Inflammatory macrophage treated with lipopolysaccharide for 1 hour (primary cell): ENCODE measurements around the gene KRTAP10-1.
"Not testable (repeated sequence)": the region's sequence is repeated elsewhere in the genome, so short reads cannot be mapped to it uniquely, and the experiment has no call there.

Experiments
- DNase-seq, 2 donors: peaks; one replicate each; pipeline ENCODE4 v3.0.0-alpha.2; 2020 to 2022

KRTAP10-1 gene, protein sequence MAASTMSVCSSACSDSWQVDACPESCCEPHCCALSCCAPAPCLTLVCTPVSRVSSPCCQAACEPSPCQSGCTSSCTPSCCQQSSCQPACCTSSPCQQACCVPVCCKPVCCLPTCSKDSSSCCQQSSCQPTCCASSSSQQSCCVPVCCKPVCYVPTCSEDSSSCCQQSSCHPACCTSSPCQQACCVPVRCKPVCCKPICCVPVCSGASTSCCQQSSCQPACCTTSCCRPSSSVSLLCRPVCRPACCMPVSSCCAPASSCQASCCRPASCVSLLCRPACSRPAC

DNA sequence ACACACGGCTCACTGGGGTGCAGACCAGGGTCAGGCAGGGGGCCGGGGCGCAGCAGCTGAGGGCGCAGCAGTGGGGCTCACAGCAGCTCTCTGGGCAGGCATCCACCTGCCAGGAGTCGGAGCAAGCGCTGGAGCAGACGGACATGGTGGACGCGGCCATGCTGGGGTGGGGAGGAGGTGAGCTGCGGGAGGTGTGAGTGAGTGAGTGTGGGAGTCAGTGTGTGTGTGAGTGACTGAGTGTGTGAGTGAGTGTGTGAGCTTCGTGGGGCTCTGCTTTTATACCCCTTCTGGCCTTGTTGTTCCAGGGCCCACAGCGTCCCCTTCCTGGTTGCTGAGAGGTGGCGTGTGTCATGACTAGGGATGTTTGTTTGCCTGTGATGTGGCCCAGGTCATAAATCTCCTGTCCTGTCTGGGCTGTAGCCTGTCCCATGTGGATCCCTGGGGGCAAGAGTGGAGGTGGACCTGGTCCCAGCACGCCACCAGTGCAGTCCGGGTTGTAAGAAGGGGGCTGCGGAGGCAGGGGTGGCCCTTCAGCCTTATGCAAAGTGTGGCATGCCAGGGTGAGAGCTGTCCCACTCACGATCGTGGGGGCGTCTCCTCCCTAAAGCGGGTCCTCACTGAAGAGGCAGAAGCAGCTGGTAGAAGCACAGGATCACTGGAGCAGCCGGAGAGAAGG is at the start of gene KRTAP10-1:
Gene KRTAP10-1, minus strand, starts transcription at position 205 of the 676 bp plus-strand sequence. Its CDS starts 45 bp downstream, at position 160.
- no peak for DNase-seq

DNA sequence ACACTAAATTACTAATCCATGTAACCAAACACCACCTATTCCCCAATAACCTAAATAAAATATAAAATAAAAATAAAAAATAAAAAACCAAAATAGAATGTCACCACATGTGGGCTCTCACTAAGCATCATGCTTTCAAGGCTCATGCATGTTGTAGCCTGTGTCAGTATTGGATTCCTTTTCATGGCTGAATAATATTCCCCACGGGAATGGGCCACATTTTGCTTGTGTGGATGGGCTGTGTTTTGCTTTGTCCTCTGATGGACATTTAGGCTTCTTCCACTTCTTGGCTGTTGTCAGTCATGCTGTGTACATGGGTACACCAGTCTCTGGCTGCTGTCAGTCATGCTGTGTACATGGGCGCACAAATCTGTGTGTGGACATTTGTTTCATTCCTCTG is 49.1 kb upstream of the KRTAP10-1 start:
- DNase-seq, result no peak

DNA sequence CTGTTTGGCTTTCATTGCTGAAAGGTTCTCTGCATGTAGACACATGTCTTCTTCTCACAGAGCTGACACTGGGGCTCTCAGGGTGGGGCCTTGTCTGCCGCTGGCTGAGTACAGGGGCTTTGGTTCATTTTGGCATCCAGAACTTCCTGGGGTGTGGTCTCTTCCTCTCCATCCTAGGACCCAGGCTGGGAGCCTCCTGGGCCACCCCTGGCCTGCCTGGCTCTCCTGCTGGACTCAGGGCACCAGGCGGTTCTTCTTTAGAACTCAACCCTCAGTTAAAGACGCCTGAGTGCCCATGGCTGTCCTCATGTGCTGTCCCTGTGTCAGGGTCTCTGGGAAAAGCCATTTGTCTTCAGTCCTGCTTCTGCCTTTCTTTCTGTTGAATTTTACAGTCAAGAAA is 45.9 kb upstream of the KRTAP10-1 start:
- no peak for DNase-seq

DNA sequence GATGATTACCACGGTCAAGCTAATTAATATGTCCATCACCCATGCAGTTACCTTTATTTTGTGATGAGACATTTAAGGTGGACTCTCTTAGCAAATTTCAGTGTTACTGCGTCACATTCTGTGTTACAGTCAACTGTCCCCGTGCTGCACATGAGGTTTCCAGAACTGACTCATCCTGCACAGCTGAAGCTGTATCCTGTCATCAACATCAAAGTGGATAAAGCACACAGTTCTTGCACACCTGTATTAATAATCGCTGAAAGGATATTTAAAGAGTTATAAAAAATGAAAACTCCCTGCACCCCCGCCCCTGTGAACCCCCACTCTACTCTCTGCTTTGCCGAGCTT is 43.8 kb upstream of the KRTAP10-1 start:
- no peak for DNase-seq

DNA sequence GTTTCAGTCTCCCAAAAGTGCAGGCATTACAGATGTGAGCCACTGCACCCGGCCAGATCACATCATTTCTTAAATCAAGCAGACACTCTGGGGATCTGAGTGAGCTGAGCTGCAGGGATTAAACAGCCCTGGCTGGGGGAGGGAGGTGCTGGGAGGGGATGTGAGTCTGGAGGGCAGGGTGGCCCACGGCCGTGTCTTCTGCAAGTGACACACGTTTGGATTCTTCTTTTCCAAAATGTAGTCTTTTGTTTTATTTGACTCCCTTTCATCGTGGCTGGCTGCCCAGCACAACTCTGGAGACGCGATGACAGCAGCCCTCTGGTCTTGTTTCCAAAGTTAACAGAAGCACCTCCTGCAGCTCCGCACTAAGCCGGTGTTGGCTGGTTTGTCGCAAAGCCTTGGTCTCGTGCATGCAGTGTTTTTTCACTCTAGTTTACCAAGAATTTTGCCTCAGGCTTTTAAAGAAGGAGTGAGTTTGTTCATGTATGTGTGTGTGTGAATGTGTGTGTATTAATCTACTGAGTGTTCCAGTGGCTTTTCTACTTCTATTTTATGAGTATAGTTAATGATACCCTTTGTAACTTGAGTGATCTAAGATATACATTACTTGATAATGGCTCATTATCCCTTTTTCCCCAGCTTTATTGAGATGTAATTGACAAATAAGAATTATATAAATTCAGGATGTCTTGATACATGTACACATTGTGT is 43.2 kb upstream of the KRTAP10-1 start:
- DNase-seq, result no peak

DNA sequence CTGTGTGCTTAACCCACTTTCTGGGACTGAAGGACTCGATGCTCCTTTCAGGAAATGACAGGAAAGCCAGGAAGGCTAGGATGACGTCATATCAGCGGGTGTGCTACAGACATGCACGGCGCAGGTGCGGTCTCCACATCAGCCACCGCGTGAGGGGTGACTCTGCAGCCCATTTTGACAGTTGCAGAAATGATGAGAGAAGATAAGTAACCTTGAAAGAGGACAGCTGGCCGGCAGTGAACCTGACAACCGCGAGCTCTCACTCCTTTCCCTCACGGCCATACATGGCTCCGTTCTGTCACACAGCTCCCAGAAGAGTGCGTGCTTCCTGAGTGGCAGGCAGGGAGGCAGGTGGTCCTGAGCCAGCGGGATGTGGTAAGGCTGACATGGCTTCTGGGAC is 42.1 kb upstream of the KRTAP10-1 start:
- DNase-seq, result no peak

DNA sequence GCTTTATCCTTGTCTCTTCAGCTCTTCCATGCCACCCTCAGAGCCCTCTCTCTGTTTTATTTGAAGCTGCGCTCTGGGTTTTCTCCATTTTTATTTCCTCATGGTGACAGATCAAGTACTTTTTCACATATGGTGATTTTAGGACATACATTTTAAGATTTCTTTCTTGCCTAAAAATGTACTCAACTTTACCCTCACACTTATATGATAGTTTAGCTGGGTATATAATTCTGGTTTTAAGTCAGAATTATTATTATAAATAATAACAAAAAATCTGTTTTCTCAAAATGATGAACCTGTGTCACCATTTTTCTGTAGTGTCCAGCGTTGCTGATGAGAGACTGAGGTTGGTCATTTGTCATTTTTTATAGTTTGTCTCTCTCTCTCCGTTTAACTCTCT is 41.2 kb upstream of the KRTAP10-1 start:
- no peak for DNase-seq

DNA sequence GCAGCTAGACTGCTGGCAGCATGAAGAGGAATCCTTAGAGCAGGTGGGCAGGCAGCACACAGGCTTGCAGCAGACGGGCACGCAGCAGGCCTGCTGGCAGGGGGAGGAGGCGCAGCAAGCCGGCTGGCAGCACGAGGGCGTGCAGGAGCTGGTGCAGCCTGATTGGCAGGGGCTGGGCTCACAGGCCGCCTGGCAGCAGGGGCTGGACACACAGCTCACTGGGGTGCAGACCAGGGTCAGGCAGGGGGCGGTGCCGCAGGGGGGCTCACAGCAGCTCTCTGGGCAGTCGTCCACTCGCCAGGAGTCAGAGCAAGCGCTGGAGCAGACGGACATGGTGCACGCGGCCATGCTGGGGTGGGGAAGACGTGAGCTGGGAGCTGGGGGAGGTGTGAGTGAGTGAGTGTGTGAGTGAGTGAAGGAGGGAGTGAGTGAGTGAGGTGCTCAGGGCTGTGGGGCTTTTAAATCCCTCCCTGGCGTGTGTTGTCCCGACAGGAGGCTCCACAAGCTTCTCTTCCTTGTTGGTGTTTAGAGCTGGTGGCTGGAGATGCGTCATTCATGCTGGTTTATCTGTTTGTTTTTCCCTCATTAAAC is 40.3 kb upstream of the KRTAP10-1 start, which contains the start of gene KRTAP10-5:
Gene KRTAP10-5, minus strand, starts transcription at position 374 of the 591 bp plus-strand sequence. Its CDS starts 26 bp downstream, at position 348.
- not testable (repeated sequence) for DNase-seq

DNA sequence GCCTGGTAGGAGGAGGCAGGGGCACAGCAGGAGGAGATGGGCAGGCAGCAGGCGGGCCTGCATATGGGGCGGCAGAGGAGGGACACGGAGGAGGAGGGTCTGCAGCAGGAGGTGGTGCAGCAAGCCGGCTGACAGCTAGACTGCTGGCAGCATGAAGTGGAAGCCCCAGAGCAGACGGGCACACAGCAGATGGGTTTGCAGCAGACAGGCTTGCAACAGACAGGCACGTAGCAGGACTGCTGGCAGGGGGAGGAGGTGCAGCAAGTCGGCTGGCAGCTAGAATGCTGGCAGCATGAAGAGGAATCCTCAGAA is 39.8 kb upstream of the KRTAP10-1 start:
- no peak for DNase-seq

DNA sequence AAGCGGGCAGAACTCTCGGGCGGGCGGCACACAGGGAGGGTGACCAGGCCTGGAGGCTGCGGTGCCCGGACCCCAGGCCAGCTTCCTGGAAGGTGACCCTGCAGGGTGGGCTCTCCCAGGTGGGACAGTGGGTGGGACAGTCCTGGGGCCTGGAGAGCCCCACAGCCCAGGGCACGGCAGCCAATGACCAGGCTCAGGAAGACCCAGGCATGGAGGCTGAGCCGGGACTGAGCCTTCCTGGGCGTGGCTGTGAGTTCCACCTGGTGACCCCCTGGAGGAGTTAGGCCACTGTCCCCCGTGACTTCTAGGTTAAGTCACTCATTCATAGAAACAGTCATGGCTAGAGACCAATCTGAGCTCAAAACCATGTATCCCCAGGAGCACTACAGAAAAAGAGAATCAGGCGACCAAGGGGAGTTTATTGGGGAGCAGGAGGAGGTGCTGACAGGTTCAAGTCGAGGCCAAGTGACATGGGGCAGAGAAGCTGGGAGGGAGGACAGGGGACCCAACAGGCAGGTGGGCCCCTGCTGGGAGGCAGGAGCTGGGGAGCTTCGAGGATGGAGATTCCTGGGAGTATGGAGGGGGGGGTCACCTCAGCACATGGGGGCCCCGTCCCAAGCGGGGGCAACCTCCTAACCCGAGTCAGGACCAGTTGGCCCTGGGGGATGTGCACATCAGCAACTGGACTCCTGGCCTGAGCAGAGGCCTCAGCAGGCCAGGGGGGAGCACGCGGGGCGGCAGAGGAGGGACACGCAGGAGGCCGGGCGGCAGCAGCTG is 39.2 kb upstream of the KRTAP10-1 start:
- DNase-seq, result no peak

DNA sequence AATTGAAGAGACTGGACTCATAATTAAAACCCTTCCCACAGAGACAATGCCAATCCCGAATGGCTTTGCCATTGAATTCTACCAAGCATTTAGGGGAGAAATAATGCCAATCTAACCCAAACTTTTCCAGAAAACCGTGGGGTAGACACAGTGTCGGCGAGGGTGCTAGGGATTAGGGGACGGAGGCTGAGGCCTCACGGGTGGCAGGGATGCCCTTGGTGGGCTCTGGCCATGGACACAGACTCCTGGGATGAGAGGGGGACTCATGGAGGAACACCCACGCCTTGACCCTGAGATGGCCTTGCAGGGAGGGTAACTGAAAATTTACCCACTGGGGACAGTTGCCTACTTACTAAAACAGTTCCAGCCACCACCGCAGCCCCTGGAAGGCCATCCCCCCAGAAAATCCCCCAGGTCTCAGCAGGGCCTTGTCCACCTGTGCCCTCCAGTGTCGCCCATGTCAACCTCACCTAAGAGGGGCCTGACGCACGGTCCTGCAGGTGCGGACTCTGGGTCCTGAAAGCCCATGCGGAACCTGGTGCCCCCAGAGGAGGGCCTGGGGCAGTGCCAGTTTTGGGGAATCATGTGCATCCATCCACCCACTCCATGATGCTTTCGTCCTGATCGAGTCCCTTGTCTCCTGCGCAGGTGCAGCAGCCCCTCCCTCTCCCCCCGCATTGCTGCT is 38.5 kb upstream of the KRTAP10-1 start:
- no peak for DNase-seq

DNA sequence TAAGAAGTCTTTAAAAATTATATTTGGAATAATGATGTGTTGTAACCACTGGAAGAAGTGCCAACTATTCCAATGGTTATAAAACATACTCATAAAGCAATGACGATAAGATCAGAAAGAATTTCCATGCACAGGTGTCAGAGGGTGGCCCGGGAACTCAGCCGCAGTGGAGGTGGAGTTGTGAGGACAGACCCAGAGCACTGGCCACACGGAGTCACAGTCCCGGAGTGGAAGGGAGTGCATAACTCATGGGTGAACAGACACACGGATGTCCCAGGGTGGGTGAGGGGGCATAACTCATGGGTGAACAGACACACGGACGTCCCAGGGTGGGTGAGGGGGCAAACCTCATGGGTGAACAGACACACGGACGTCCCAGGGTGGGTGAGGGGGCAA is 36.0 kb upstream of the KRTAP10-1 start:
- no peak for DNase-seq

DNA sequence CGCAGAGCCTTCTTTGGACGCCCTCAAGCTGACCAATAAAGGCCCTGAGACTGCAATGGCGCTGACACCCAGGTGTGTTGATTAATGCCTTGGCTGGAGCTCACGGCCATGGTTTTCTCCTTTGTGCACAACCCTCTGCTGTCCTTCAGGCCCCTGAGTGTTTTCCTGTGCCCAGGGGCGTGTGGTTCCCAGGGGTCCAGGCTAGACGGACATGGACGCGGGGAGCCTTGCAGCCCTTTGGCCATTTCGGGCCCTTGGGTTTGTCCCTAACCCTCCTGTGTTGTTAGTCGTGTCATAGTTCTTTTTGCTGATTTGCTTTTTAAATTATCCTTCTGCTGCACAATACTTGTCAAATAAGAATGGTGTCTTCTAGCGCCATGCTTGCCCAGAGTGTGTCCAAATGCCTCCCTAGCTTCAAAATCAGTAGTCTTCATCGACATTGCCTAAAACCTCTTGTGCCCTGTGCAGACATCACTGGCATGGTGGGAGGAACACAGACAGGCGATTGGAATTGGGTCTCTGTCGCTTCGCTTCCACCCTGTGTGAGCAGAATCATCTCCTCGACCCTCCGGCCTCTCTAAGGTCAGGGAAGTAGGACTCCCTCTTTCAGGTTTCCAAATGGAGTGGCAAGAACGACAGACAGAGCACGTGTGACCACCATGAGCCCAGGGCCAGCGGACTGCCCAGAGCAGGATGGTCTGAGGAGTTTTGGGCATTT is 35.5 kb upstream of the KRTAP10-1 start:
- no peak for DNase-seq

DNA sequence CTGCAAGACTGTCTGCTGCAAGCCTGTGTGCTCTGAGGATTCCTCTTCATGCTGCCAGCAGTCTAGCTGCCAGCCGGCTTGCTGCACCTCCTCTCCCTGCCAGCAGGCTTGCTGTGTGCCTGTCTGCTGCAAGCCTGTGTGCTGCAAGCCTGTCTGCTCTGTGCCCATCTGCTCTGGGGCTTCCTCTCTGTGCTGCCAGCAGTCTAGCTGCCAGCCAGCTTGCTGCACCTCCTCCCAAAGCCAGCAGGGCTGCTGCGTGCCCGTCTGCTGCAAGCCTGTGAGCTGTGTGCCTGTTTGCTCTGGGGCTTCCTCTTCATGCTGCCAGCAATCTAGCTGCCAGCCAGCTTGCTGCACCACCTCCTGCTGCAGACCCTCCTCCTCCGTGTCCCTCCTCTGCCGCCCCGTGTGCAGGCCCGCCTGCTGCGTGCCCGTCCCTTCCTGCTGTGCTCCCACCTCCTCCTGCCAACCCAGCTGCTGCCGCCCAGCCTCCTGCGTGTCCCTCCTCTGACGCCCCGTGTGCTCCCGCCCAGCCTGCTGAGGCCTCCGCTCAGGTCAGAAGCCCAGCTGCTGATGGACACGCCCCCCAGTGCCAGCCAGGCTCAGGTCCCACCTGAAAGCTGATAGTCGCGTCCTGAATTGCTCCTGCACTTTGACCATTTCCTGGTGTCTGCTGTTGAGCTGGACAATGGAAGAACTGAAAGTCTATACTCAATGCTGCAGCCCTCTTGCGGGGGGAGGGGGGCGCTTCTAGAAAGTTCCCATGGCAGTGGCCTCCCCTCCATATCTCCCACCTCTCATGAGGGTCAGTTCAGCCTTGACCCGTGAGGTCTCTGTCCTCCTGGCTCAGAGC is 34.7 kb upstream of the KRTAP10-1 start:
- DNase-seq, result no peak

DNA sequence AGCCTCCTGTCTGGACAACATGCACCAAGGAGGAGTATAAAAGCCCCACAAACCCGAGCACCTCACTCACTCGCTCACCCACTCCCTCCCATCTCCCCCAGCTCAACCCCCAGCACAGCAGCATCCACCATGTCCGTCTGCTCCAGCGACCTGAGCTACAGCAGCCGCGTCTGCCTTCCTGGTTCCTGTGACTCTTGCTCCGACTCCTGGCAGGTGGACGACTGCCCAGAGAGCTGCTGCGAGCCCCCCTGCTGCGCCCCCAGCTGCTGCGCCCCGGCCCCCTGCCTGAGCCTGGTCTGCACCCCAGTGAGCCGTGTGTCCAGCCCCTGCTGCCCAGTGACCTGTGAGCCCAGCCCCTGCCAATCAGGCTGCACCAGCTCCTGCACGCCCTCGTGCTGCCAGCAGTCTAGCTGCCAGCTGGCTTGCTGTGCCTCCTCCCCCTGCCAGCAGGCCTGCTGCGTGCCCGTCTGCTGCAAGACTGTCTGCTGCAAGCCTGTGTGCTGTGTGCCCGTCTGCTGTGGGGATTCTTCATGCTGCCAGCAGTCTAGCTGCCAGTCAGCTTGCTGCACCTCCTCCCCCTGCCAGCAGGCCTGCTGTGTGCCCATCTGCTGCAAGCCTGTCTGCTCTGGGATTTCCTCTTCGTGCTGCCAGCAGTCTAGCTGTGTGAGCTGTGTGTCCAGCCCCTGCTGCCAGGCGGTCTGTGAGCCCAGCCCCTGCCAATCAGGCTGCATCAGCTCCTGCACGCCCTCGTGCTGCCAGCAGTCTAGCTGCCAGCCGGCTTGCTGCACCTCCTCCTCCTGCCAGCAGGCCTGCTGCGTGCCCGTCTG is 33.8 kb upstream of the KRTAP10-1 start, which contains the start of gene KRTAP10-4:
Gene KRTAP10-4, plus strand, starts transcription at position 100 of the 827 bp plus-strand sequence. Its CDS starts 30 bp downstream, at position 130.
- DNase-seq, result not testable (repeated sequence)

DNA sequence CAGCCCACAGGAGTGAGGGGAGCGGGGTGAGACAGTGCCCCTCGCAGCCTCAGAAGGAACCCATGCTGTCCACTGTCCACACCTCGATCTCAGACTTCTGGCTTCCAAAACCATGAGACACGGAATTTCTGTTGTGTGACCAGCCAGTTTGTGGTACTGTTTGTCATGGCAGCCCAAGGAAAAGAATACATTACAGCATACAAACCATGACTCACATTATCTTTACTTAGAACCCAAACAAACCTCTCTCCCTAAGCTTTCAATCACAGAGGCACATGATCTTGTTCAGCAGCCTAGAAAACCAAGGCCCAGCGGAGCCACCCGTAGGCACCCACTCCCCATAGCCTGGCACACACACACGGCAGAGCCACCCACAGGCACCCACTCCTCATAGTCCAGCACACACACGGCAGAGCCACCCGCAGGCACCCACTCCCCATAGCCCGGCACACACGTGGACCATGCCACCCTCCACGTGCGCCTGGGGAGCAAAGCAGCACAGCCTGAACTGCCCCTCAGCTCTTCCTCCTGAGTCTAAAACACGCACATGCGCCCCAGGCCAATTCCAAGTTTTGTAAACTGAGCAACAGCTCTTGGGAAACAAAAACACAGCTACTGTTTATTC is 33.1 kb upstream of the KRTAP10-1 start:
- no peak for DNase-seq

DNA sequence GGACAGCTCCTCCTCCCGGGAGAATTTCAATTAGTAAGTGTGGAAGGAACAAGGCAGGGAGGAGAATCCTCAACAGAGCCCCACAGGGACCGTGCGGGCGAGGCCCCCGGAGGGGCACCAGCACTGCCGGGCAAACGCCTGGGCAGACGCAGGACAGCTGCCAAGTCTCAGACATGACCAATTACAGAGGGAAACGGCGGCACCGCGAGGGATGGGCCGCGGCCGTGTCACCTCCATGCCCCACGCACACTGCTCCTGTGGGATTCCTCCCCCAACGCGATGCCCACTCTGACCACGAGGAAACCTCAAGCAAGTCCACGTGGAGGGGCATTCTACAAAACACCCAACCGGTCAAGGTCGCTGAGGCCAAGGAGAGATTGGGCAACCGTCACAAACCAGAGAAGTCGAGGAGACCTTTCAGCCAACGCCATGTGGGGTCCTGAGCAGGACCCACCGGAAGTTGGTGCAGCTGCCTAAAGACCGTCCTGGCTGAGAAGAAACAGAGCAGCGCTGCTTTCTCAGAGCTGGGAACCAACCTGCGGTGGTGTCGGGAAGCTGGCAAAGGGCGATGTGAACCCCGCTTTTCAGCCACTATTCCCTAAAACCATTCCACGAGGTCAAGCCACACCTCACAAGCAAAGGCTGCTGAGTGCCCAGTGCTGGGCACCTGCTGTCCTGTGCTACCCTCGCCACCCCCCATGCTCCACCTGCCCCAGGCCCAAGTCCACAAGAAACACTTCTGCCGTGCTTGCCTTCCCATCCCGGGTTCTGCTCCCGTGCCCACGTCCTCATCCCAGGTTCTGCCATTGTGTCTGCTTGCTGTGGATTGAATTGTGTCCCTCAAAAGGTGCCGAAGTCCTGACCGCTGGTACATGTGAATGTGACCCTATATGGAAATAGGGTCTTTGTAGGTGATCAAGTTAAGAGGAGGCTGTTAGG is 32.1 kb upstream of the KRTAP10-1 start:
- DNase-seq, result no peak

DNA sequence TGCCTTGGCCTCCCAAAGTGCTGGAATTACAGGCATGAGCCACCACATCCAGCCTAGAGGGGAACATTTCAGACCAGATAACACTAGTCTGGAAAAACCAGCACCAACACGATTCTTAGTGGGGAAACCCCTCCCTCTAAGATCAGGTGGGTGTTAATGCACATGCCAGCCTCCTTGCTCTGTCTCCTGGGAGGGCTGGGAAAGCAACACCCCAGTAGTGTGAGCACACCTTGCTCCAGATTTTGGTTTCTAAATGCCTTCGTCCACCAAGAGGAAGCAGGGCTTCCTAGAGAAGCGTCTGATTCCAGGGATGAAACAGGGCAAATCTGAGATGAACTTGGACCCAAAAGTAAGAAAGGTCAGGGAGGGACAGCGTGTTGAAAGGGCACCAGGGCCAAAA is 31.3 kb upstream of the KRTAP10-1 start:
- no peak for DNase-seq
